Measurements from ENCODE around the gene VSNL1.

Gene VSNL1

DNA sequence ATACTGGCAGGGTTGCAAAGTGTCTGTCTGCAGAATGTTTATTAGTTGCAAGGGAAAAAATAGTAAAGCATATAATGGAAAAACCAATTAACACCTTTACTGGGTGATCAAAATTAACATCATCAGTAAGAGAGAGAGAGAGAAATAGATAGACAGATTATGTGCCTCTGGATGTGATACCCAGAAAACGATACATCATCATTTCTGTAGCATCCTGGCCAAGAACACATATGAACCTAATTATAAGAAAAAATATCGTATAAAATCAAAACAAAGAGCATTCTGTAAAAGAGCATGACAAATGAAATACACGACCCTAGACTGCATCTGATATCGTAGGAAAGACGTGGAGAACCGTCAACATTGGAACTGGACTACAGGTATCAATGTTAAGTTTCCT is 148.5 kb downstream of the VSNL1 start:
- DNase-seq = no peak

DNA sequence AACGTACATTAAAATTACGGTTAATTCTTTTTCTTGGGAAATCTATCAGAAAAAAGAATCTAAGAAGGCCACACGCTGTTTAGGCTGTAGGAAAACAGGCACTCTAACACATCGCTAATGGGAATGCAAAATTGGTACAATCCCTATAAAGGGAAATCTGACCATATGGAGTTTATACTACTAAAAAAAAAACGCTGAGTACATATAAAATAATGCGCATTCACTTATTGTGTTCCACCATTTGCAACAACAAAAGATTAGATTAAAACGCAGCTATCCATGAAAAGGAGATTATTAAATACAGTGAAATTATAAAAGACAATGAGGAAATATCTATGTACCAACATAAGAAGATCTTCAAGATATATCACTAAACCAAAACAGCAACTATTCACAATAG is 150.3 kb downstream of the VSNL1 start:
- no peak for DNase-seq
